Measurements from ENCODE around the gene FAM163B. TPM values are rescaled to one million over a fixed set of nuclear protein-coding genes. Genes with fewer than 3 reads are reported as not detected.

FAM163B gene
- total and polyA plus RNA-seq, 2 donors (not counting 3 experiments of a cell fraction or from before 2014, with no cell fraction given): not detected

DNA sequence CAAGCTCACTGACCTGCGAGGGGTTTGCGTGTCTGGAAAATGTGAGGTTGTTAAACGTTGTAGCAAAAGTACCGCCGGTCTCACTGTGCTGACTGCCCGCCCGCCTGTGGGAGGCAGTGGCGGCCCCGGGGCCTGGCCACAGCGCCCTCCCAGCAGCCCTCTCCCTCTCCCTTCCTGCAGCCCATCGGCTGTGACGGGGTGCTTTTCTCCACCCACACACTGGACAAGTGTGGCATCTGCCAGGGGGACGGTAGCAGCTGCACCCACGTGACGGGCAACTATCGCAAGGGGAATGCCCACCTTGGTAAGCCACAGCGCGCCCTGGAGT is 68.5 kb downstream of the FAM163B start:
- Histone ChIP-seq H3K27ac (ENCODE audit: insufficient read depth, low read depth, low read length) (no peak overlapping the region), H4K20me1 (replicated peaks; ENCODE audit: control insufficient read depth, extremely low read depth, insufficient read depth, low read length) (no peaks in the 10 kb centered on the region), H3K4me3 (replicated peaks in 1 of 3; ENCODE audit: insufficient read depth in 1 of 3, low read depth in 1 of 3, low read length in 3 of 3) (no peak overlapping the region), H3K9ac (replicated peaks; ENCODE audit: extremely low read depth, insufficient read depth, low read length) (no peak overlapping the region), H3K4me1 (ENCODE audit: control insufficient read depth, extremely low read depth, insufficient read depth, low read length) (no peaks in the 10 kb centered on the region), H3K79me2 (ENCODE audit: control insufficient read depth, insufficient read depth, low read length) (no peaks in the 10 kb centered on the region), H3K27me3 (ENCODE audit: control insufficient read depth in 2 of 2, insufficient read depth in 2 of 2, low read length in 2 of 2) (peaks cover 0 to 3% of the 10 kb centered on the region in 2 experiments), H3K36me3 (ENCODE audit: control insufficient read depth in 2 of 2, extremely low read depth in 1 of 2, insufficient read depth in 2 of 2, low read length in 2 of 2) (no peaks in the 10 kb centered on the region), H3K9me3 (replicated peaks; ENCODE audit: control insufficient read depth, insufficient read depth, low read length) (no peaks in the 10 kb centered on the region), H3K9me1 (replicated peaks; ENCODE audit: control insufficient read depth, extremely low read depth, insufficient read depth, low read length) (no peaks in the 10 kb centered on the region), H2AFZ (ENCODE audit: low read depth, low read length) (no peak overlapping the region), H3K4me2 (ENCODE audit: insufficient read depth, low read length) (no peak overlapping the region)
- ChIA-PET POLR2A (no interaction called here), CTCF (no interaction called here)
- dilution Hi-C loops (cut with MboI; ENCODE audit: extremely low pct_ligation_motif_present, low sequenced_read_pairs): no loop called here
- TF ChIP-seq POLR2AphosphoS5 (IDR thresholded peaks at IDR 0.05; ENCODE audit: insufficient read depth, low read depth, low read length) (no peak), FOS (IDR thresholded peaks at IDR 0.05; ENCODE audit: borderline replicate concordance, insufficient read depth, low read length) (no peak), JUN (IDR thresholded peaks at IDR 0.05; ENCODE audit: borderline replicate concordance, insufficient read depth, insufficient read length, low read depth) (no peak), POLR2A (IDR thresholded peaks at IDR 0.05; ENCODE audit: low read depth, low read length) (no peak)
- TF ChIP-seq, protein P1, sequence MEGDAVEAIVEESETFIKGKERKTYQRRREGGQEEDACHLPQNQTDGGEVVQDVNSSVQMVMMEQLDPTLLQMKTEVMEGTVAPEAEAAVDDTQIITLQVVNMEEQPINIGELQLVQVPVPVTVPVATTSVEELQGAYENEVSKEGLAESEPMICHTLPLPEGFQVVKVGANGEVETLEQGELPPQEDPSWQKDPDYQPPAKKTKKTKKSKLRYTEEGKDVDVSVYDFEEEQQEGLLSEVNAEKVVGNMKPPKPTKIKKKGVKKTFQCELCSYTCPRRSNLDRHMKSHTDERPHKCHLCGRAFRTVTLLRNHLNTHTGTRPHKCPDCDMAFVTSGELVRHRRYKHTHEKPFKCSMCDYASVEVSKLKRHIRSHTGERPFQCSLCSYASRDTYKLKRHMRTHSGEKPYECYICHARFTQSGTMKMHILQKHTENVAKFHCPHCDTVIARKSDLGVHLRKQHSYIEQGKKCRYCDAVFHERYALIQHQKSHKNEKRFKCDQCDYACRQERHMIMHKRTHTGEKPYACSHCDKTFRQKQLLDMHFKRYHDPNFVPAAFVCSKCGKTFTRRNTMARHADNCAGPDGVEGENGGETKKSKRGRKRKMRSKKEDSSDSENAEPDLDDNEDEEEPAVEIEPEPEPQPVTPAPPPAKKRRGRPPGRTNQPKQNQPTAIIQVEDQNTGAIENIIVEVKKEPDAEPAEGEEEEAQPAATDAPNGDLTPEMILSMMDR (IDR thresholded peaks at IDR 0.05; ENCODE audit: extremely low read depth in 1 of 2, insufficient read depth in 1 of 2, low read depth in 1 of 2, low read length in 2 of 2): no peak
- TF ChIP-seq, protein P2, sequence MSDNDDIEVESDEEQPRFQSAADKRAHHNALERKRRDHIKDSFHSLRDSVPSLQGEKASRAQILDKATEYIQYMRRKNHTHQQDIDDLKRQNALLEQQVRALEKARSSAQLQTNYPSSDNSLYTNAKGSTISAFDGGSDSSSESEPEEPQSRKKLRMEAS (IDR thresholded peaks at IDR 0.05; ENCODE audit: insufficient read depth, insufficient read length): no peak
- FAIRE-seq: no peak
- no peak for DNase-seq (ENCODE audit: low read depth, low spot score)
- BruUV-seq (replicated peaks): no TSS peak
- intact Hi-C loops (cut with micrococcal nuclease): no loop called here

Measured in endothelial cell of umbilical vein (primary cell).